SK-N-SH (cell line): Measurements from ENCODE around the gene EXOC4. TPM values are rescaled to one million over a fixed set of nuclear protein-coding genes. Genes with fewer than 3 reads are reported as not detected.

Experiments used
- CTCF ChIA-PET: fragments of 300-600, 350-600 bp; formaldehyde crosslinking; extraction: SDS; loops from one replicate; lab custom pipeline; 2021; lab: Yijun Ruan, JAX
- POLR2A ChIA-PET: fragments of 350-600 bp; sonication (Branson Sonifier 250); formaldehyde crosslinking; extraction: SDS; loops from one replicate; lab custom pipeline; 2020; ENCODE audit warnings: antibody characterized with exemption, inconsistent platforms; lab: Yijun Ruan, JAX
- DNase-seq: peaks from one replicate; pipeline ENCODE4 v3.0.0; 2012
- H2AFZ ChIP-seq: fragments of 200-600 bp; sonication (generic); 2 replicates; pipeline ENCODE4 v1.8.1; 2016; ENCODE audit warnings: antibody characterized with exemption, mild to moderate bottlenecking, low read depth
- H3F3A ChIP-seq: fragments of 200-600 bp; sonication (generic); replicated peaks from 2 replicates; pipeline ENCODE3; 2016; ENCODE audit warnings: antibody characterized with exemption, mild to moderate bottlenecking; ENCODE audit not compliant: insufficient read depth
- H3K27ac ChIP-seq, 2 experiments: fragments of 200-500 bp in 1 of 2; fragments of 200-600 bp in 1 of 2; sonication (Bioruptor generic) in 1 of 2; sonication (generic), shearing (Covaris generic) in 1 of 2; 2 replicates each; pipeline versions ENCODE4 v1.5.1 to v1.6.1; 2014 to 2016; ENCODE audit warnings: low read depth in 2 of 2, inconsistent platforms in 1 of 2, low read length in 1 of 2, mild to moderate bottlenecking in 1 of 2, mixed read lengths in 1 of 2
- H3K27me3 ChIP-seq: fragments of 200-600 bp; sonication (generic), shearing (Covaris generic); 2 replicates; pipeline ENCODE4 v1.6.1; 2016; ENCODE audit warnings: mixed run types; ENCODE audit not compliant: insufficient read depth
- H3K36me3 ChIP-seq, 2 experiments: fragments of 200-500 bp in 1 of 2; fragments of 200-600 bp in 1 of 2; sonication (Bioruptor generic) in 1 of 2; sonication (generic) in 1 of 2; replicated peaks in 1 of 2; 2 replicates each; pipeline versions ENCODE3 to v1.5.1; 2014 to 2016; ENCODE audit warnings: low read length in 1 of 2, mild to moderate bottlenecking in 1 of 2; ENCODE audit not compliant: insufficient read depth in 2 of 2, control insufficient read depth in 1 of 2
- H3K4me1 ChIP-seq, 2 experiments: fragments of 200-500 bp in 1 of 2; fragments of 200-600 bp in 1 of 2; sonication (Bioruptor generic) in 1 of 2; sonication (generic), shearing (Covaris generic) in 1 of 2; 2 replicates each; pipeline versions ENCODE4 v1.5.1 to v1.6.1; 2014 to 2016; ENCODE audit warnings: low read depth in 1 of 2, low read length in 1 of 2, mixed run types in 1 of 2; ENCODE audit not compliant: insufficient read depth in 2 of 2, control insufficient read depth in 1 of 2
- H3K4me2 ChIP-seq: fragments of 200-600 bp; sonication (generic), shearing (Covaris generic); 2 replicates; pipeline ENCODE4 v1.6.1; 2017; ENCODE audit warnings: mixed run types
- H3K4me3 ChIP-seq, 2 experiments: fragments of 200-500 bp in 1 of 2; fragments of 200-600 bp in 1 of 2; sonication (Bioruptor generic) in 1 of 2; sonication (generic), shearing (Covaris generic) in 1 of 2; 2 replicates each; pipeline versions ENCODE4 v1.5.1 to v1.8.1; 2014 to 2016; ENCODE audit warnings: low read depth in 2 of 2, inconsistent platforms in 1 of 2, low read length in 1 of 2, mild to moderate bottlenecking in 1 of 2, mixed read lengths in 1 of 2, moderate library complexity in 1 of 2
- H3K79me2 ChIP-seq: fragments of 200-600 bp; sonication (generic); 2 replicates; pipeline ENCODE4 v1.8.1; 2017; ENCODE audit warnings: mild to moderate bottlenecking; ENCODE audit not compliant: insufficient read depth
- H3K9ac ChIP-seq: fragments of 200-600 bp; sonication (generic); 2 replicates; pipeline ENCODE4 v1.6.1; 2017; ENCODE audit warnings: mixed run types
- H3K9me2 ChIP-seq: fragments of 200-600 bp; sonication (generic); 2 replicates; pipeline ENCODE4 v1.6.1; 2017; ENCODE audit warnings: mixed run types
- H3K9me3 ChIP-seq: fragments of 200-600 bp; sonication (generic); 2 replicates; pipeline ENCODE4 v1.6.1; 2017; ENCODE audit warnings: mixed run types, mild to moderate bottlenecking, moderate library complexity
- H4K20me1 ChIP-seq: fragments of 200-600 bp; sonication (generic); 2 replicates; pipeline ENCODE4 v1.6.1; 2017; ENCODE audit warnings: mild to moderate bottlenecking, mixed run types; ENCODE audit not compliant: insufficient read depth
- CHD2 ChIP-seq: fragments of 150-350 bp; IDR thresholded peaks from 2 replicates; pipeline ENCODE4 v1.6.1; 2018; ENCODE audit warnings: low read length; ENCODE audit not compliant: partially characterized antibody
- EP300 ChIP-seq, 2 experiments: IDR thresholded peaks; 2 replicates each; pipeline versions ENCODE4 v1.4.0 to v1.6.1; 2012; ENCODE audit warnings: borderline replicate concordance in 1 of 2, low read depth in 1 of 2, low read length in 1 of 2
- FOXJ3 ChIP-seq: sonication (generic); formaldehyde crosslinking; IDR thresholded peaks from 2 replicates; pipeline ENCODE4 v1.5.1; 2020; ENCODE audit warnings: mild to moderate bottlenecking, missing genetic modification reagents
- FOXM1 ChIP-seq: IDR thresholded peaks from 2 replicates; pipeline ENCODE4 v1.4.0; 2012; ENCODE audit warnings: low read depth, mild to moderate bottlenecking
- GABPA ChIP-seq: IDR thresholded peaks from 2 replicates; pipeline ENCODE4 v1.4.0; 2012; ENCODE audit warnings: low read depth, mild to moderate bottlenecking
- GATA2 ChIP-seq: sonication (generic); formaldehyde crosslinking; IDR thresholded peaks from 2 replicates; pipeline ENCODE4 v1.5.0; 2020; ENCODE audit warnings: mild to moderate bottlenecking, missing genetic modification reagents
- IRF3 ChIP-seq: fragments of 150-350 bp; IDR thresholded peaks from 2 replicates; pipeline ENCODE4 v1.6.1; 2016; ENCODE audit warnings: mild to moderate bottlenecking, low read depth, low read length
- JUND ChIP-seq: IDR thresholded peaks from 2 replicates; pipeline ENCODE4 v1.4.0; 2012
- MEF2A ChIP-seq: IDR thresholded peaks from 2 replicates; pipeline ENCODE4 v1.4.0; 2012; ENCODE audit warnings: low read depth, borderline replicate concordance
- NFIC ChIP-seq: IDR thresholded peaks from 2 replicates; pipeline ENCODE4 v1.4.0; 2012; ENCODE audit warnings: borderline replicate concordance
- POLR2AphosphoS5 ChIP-seq: IDR thresholded peaks from 2 replicates; pipeline ENCODE4 v1.6.1; 2012; ENCODE audit warnings: low read depth, low read length
- RAD21 ChIP-seq: IDR thresholded peaks from 2 replicates; pipeline ENCODE4 v1.6.1; 2012; ENCODE audit warnings: mild to moderate bottlenecking, low read length
- REST ChIP-seq: IDR thresholded peaks from 2 replicates; pipeline ENCODE4 v1.6.1; 2012; ENCODE audit warnings: mild to moderate bottlenecking, low read depth, low read length, moderate library complexity
- RFX5 ChIP-seq: IDR thresholded peaks from 2 replicates; pipeline ENCODE4 v1.6.1; 2012; ENCODE audit warnings: mild to moderate bottlenecking, improper control_type of control experiment, low read length
- SIN3A ChIP-seq: IDR thresholded peaks from 2 replicates; pipeline ENCODE4 v1.6.1; 2012; ENCODE audit warnings: low read depth, mild to moderate bottlenecking, low read length, moderate library complexity, borderline replicate concordance
- TAF1 ChIP-seq: IDR thresholded peaks from 2 replicates; pipeline ENCODE4 v1.6.1; 2012; ENCODE audit warnings: low read depth, mild to moderate bottlenecking, low read length, moderate library complexity, borderline replicate concordance
- TEAD4 ChIP-seq: IDR thresholded peaks from 2 replicates; pipeline ENCODE4 v1.4.0; 2012; ENCODE audit warnings: mild to moderate bottlenecking, borderline replicate concordance; ENCODE audit not compliant: insufficient read depth
- USF2 ChIP-seq: fragments of 150-350 bp; IDR thresholded peaks from 2 replicates; pipeline ENCODE4 v1.6.1; 2017; ENCODE audit warnings: antibody characterized with exemption, low read length, low read depth, borderline replicate concordance
- ZBTB33 ChIP-seq: IDR thresholded peaks from 2 replicates; pipeline ENCODE4 v1.4.0; 2012; ENCODE audit warnings: low read depth, borderline replicate concordance
- WGBS: methylation state at CpG from one replicate; pipeline ENCODE4 v1.1.6; 2017; ENCODE audit warnings: low lambda C conversion rate; 5-methylcytosine and 5-hydroxymethylcytosine counted together
- polyA plus RNA-seq, 3 experiments: library from polyadenylated mRNA; depleted of rRNA; stranded (reverse); fragments of >200 nt; gene quantifications; 2 replicates each; pipeline ENCODE4 v1.2.3, GENCODE V29; 2012

Gene EXOC4
- polyA plus RNA-seq, 1 of the 3 experiments (the other 2 are of a cell fraction) = 37.3 TPM

GRCh38 chr7:133839121-133839520, 586.2 kb downstream of the EXOC4 start:
- Histone ChIP-seq H3K27me3 (no peaks in the 10 kb centered on the region), H4K20me1 (no peaks in the 10 kb centered on the region), H2AFZ (no peak overlapping the region), H3K4me2 (no peak overlapping the region), H3K9me2 (no peaks in the 10 kb centered on the region), H3K79me2 (peaks cover 9% of the 10 kb centered on the region), H3K4me1 (peaks cover 0 to 50% of the 10 kb centered on the region in 2 experiments; a peak in 2 of 4 replicates), H3K9ac (no peak overlapping the region), H3K36me3 (no peaks in the 10 kb centered on the region), H3K4me3 (no peak overlapping the region), H3F3A (peaks cover 7% of the 10 kb centered on the region), H3K27ac (peak overlapping the region in 1 of 2 experiments; percentile 100; a peak in 2 of 4 replicates), H3K9me3 (no peaks in the 10 kb centered on the region)
- TF ChIP-seq EP300 (IDR thresholded peaks at IDR 0.05; ENCODE audit: borderline replicate concordance in 1 of 2, low read depth in 1 of 2, low read length in 1 of 2) (peak in 1 of 2 experiments; percentile 80; a peak in 2 of 4 replicates), FOXJ3 (CRISPR knock-in tag) (no peak), ZBTB33 (no peak), GATA2 (peak; percentile 60), TAF1 (no peak), NFIC (no peak), RAD21 (peak; percentile 24; the same call in 1 of the 2 replicates)
- POLR2A ChIA-PET = no interaction called here
- no peak for DNase-seq
- CTCF ChIA-PET = interaction anchor here (0.7 to 6.0 kb wide), 7 partner anchors 15 to 302 kb away, joined by 3 to 47 read pairs (median 3); no protein-coding TSS in a partner anchor
- 66% methylated on average over 3 of the region's 3 CpGs for WGBS

GRCh38 chr7:133843341-133843740, 590.5 kb downstream of the EXOC4 start:
- no peaks in the 10 kb centered on the region for H3K27me3 ChIP-seq
- H3K27ac ChIP-seq = no peak overlapping the region
- peaks cover 0 to 41% of the 10 kb centered on the region in 2 experiments; a peak in 2 of 4 replicates for H3K4me1 ChIP-seq
- no peak overlapping the region for H3K4me3 ChIP-seq
- H3K79me2 ChIP-seq = peaks cover 9% of the 10 kb centered on the region
- no peak overlapping the region for H3K9ac ChIP-seq
- H3K4me2 ChIP-seq = no peak overlapping the region
- H3K9me3 ChIP-seq = no peaks in the 10 kb centered on the region
- POLR2A ChIA-PET = no interaction called here
- no peak for DNase-seq
- H3K36me3 ChIP-seq = no peaks in the 10 kb centered on the region
- no peaks in the 10 kb centered on the region for H4K20me1 ChIP-seq
- H3K9me2 ChIP-seq = no peaks in the 10 kb centered on the region
- CTCF ChIA-PET = interaction anchor here (0.9 to 8.6 kb wide), 11 partner anchors 11 to 298 kb away, joined by 3 to 62 read pairs (median 4); no protein-coding TSS in a partner anchor
- no peak overlapping the region for H2AFZ ChIP-seq
- 98% methylated on average over 2 of the region's 2 CpGs for WGBS
- peaks cover 7% of the 10 kb centered on the region for H3F3A ChIP-seq
- TF ChIP-seq JUND (no peak), MEF2A (no peak), RFX5 (no peak), TEAD4 (no peak), IRF3 (no peak), REST (no peak), SIN3A (no peak), USF2 (no peak), FOXM1 (no peak), EP300 (IDR thresholded peaks at IDR 0.05; ENCODE audit: borderline replicate concordance in 1 of 2, low read depth in 1 of 2, low read length in 1 of 2) (no peak), CHD2 (no peak), GABPA (no peak), POLR2AphosphoS5 (no peak)
